ENCODE results near the gene BEAN1.

DNA sequence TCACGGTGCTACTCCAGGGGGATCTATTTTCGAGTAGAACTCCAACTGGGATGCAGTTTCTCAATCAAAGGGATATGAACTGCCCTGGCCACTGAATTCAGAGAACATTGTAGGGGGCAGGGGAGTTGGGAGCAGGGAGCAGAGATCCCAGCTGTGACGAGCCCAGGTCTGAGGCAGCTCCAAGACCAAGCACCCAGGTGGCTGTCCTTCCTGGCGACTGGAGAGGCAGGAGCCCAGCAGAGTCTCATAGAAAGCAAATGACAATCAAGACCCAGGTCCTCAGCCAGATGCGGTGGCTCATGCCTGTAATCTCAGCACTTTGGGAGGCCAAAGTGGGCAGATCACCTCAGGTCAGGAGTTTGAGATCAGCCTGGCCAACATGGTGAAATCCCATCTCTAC lies 62.7 kb downstream of the BEAN1 start:
- TF ChIP-seq, protein P1, sequence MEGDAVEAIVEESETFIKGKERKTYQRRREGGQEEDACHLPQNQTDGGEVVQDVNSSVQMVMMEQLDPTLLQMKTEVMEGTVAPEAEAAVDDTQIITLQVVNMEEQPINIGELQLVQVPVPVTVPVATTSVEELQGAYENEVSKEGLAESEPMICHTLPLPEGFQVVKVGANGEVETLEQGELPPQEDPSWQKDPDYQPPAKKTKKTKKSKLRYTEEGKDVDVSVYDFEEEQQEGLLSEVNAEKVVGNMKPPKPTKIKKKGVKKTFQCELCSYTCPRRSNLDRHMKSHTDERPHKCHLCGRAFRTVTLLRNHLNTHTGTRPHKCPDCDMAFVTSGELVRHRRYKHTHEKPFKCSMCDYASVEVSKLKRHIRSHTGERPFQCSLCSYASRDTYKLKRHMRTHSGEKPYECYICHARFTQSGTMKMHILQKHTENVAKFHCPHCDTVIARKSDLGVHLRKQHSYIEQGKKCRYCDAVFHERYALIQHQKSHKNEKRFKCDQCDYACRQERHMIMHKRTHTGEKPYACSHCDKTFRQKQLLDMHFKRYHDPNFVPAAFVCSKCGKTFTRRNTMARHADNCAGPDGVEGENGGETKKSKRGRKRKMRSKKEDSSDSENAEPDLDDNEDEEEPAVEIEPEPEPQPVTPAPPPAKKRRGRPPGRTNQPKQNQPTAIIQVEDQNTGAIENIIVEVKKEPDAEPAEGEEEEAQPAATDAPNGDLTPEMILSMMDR (conservative IDR thresholded peaks at IDR 0.05 in 1 of 2, IDR thresholded peaks at IDR 0.05 in 1 of 2; ENCODE audit: extremely low read depth in 1 of 2, insufficient read depth in 1 of 2, low read depth in 1 of 2, low read length in 2 of 2): no peak
- TF ChIP-seq EZH2 (IDR thresholded peaks at IDR 0.05; ENCODE audit: borderline replicate concordance, low read length): no peak
